ENCODE data around the gene TMEM161A. TPM values are rescaled to one million over a fixed set of nuclear protein-coding genes. Genes with fewer than 3 reads are reported as not detected.

TMEM161A gene
- total RNA-seq, 2 donors from 2014 or later = 17.6 to 33.6 TPM

DNA sequence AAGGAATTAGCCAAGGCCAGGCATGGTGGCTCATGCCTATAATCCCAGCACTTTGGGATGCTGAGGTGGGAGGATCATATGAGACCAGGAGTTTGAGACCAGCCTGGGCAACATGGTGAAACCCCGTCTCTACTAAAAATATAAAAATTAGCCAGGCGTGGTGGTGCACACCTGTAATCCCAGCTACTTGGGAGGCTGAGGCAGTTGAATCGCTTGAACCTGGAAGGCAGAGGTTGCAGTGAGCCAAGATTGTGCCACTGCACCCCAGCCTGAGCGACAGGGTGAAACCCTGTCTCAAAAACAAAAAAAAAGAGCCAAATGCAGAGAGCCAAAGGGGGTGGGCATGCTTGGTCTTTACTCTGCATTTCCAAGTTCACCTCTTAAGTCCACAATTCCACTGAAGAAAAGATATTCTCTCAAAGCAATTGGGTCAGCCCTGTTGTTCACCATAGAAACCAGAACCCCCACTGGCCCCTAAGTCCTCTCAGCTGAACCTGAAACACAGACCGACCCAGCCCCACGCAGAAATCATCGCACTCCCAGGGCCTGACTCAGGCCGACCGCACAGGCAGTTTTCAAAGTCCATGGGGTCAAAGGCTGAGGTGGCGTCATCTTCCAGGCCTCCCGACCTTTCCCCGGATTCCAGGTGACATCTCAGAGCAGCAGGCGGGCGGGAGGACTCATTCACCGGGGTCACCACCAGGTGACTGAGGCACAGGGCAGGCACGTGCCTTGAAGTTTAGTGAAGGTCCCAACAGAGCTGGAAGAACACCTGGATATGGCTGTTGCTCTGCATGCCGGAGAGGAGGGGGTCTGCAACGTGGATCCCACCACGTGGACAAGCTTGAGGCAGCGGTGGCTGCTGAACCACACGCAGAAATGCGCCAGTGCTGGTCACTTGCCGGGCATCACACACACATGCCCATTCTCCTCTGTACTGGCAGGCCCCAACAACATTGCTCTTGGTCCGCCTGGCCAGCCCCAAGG, 41.3 kb downstream of the TMEM161A start:
- Histone ChIP-seq H3K4me1 (no peaks in the 10 kb centered on the region), H3K9me3 (no peaks in the 10 kb centered on the region), H3K4me3 (no peak overlapping the region), H3K27me3 (no peaks in the 10 kb centered on the region), H3K9ac (ENCODE audit: low read depth in 2 of 2, low read length in 2 of 2) (no peak overlapping the region), H3K36me3 (no peaks in the 10 kb centered on the region), H3K27ac (no peak overlapping the region)
- TF ChIP-seq, protein P1, sequence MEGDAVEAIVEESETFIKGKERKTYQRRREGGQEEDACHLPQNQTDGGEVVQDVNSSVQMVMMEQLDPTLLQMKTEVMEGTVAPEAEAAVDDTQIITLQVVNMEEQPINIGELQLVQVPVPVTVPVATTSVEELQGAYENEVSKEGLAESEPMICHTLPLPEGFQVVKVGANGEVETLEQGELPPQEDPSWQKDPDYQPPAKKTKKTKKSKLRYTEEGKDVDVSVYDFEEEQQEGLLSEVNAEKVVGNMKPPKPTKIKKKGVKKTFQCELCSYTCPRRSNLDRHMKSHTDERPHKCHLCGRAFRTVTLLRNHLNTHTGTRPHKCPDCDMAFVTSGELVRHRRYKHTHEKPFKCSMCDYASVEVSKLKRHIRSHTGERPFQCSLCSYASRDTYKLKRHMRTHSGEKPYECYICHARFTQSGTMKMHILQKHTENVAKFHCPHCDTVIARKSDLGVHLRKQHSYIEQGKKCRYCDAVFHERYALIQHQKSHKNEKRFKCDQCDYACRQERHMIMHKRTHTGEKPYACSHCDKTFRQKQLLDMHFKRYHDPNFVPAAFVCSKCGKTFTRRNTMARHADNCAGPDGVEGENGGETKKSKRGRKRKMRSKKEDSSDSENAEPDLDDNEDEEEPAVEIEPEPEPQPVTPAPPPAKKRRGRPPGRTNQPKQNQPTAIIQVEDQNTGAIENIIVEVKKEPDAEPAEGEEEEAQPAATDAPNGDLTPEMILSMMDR (IDR thresholded peaks at IDR 0.05) = no peak
- intact Hi-C loops (cut with DNase I) = no loop called here
- DNase-seq = peak; percentile 50

DNA sequence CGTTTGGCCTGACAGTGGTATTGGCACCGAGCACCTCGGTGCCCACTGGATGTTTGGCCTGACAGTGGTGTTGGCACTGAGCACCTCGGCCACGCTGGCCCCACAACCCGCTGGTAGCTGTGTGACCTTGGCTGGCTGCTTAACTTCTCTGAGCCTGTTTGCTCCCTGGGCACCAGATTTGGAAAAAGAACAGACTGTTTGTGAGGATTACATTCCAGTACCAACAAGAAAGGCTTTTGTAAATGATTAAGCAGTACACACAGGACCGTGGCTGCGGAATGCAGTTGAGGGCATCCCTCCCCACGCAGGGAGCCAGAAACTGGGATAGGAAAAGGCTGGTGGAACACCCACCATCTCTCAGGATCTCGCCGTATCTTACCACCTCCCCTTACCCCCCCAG, 42.6 kb downstream of the TMEM161A start:
- Histone ChIP-seq H3K9ac (ENCODE audit: low read depth in 2 of 2, low read length in 2 of 2) (no peak overlapping the region), H3K36me3 (no peaks in the 10 kb centered on the region), H3K9me3 (no peaks in the 10 kb centered on the region), H3K4me3 (no peak overlapping the region), H3K27ac (no peak overlapping the region), H3K27me3 (no peaks in the 10 kb centered on the region), H3K4me1 (no peaks in the 10 kb centered on the region)
- TF ChIP-seq, protein P1 (IDR thresholded peaks at IDR 0.05) = no peak
- DNase-seq = no peak
- intact Hi-C loops (cut with DNase I) = no loop called here

DNA sequence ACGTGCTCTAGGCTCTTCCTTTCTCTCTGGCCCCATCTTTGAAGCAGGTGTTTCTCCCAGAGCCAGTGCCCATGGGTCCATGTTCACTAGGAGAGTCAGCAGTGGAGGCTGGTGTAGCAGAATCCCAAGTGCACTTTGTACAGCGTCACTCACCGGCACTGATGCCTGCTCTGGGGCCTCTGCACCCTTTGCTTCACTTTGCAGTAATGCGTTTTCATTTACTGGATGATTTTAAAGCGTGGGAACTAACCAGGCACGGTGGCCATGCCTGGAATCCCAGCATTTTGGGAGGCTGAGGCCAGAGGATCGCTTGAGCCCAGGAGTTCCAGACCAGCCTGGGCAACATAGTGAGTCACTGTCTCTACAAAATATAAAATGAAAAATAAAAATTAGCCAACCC, 43.8 kb downstream of the TMEM161A start:
- H3K4me1 ChIP-seq = no peaks in the 10 kb centered on the region
- intact Hi-C loops (cut with DNase I) = no loop called here
- DNase-seq = no peak
- no peaks in the 10 kb centered on the region for H3K27me3 ChIP-seq
- H3K27ac ChIP-seq = no peak overlapping the region
- H3K9me3 ChIP-seq = no peaks in the 10 kb centered on the region
- H3K9ac ChIP-seq (ENCODE audit: low read depth in 2 of 2, low read length in 2 of 2) = no peak overlapping the region
- no peaks in the 10 kb centered on the region for H3K36me3 ChIP-seq
- H3K4me3 ChIP-seq = no peak overlapping the region
- TF ChIP-seq, protein P1 (IDR thresholded peaks at IDR 0.05) = no peak

DNA sequence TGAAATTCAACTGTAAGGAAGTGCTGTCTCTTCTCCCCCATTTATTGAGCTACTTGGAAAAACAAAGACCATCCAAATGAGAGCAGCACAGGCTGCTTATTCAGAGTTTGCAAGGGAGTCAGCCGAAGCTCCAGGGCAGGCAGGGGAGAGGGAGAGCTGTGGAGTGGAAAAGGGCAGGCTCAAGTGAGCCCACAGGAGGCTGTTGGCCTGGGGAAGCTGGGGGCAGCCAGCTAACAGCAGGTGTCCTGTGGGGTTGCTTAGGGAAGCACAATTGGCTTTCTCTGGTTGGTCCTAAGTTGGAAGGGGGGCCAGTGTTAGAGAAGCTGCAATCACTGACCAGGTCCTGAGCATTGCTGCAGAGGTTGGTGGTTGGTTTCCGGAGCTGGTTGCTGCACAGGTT, 50.6 kb downstream of the TMEM161A start:
- Histone ChIP-seq H3K36me3 (no peaks in the 10 kb centered on the region), H3K27ac (no peak overlapping the region)
- intact Hi-C loops (cut with DNase I) = no loop called here

DNA sequence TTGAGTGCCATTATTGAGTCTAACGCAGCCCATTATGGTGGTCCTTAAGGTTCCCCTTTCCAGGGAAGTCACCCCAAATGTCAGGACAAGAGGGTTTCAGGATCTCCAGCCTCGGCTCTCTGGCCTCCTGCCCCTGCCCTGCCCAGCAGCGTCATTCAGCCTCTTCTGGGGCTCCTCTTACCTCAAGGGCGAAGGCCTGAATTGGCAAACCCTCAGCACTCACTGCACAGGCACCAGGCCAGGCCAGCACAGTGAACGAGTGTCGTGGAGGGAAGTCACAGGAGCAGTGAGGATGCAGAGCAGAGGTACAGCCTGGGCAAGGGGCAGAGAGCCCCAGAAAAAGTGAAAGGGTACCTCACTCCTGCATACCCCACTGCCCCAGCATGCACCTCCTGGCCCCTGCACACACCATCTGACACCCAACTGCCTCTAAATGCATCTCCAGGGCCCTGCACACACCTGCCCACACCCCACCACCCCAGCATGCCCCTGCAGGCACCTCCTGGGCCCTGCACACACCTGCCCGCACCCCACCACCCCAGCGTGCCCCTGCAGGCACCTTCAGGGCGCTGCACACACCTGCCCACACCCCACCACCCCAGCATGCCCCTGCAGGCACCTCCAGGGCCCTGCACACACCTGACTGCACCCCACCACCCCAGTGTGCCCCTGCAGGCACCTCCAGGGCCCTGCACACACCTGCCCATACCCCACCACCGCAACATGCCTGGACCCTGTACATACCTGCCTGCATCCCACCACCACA, 54.7 kb downstream of the TMEM161A start:
- Histone ChIP-seq H3K4me1 (no peaks in the 10 kb centered on the region), H3K9me3 (no peaks in the 10 kb centered on the region), H3K27ac (no peak overlapping the region), H3K36me3 (no peaks in the 10 kb centered on the region), H3K27me3 (no peaks in the 10 kb centered on the region), H3K4me3 (no peak overlapping the region), H3K9ac (ENCODE audit: low read depth in 2 of 2, low read length in 2 of 2) (no peak overlapping the region)
- TF ChIP-seq, protein P1 (IDR thresholded peaks at IDR 0.05) = no peak
- no peak for DNase-seq
- intact Hi-C loops (cut with DNase I) = no loop called here

More for the DNA sequence above, 50.6 kb downstream of the TMEM161A start:
- Histone ChIP-seq H3K9ac (ENCODE audit: low read depth in 2 of 2, low read length in 2 of 2) (no peak overlapping the region), H3K4me1 (no peaks in the 10 kb centered on the region), H3K27me3 (no peaks in the 10 kb centered on the region), H3K4me3 (no peak overlapping the region), H3K9me3 (no peaks in the 10 kb centered on the region)
- DNase-seq = no peak
- TF ChIP-seq, protein P1 (IDR thresholded peaks at IDR 0.05) = no peak
